Testis (tissue), 5 donors: ENCODE measurements around the gene MTFP1. TPM values are rescaled to one million over a fixed set of nuclear protein-coding genes. Genes with fewer than 3 reads are reported as not detected.

Experiments
- DNase-seq: peaks from one replicate; pipeline ENCODE4 v3.0.0-alpha.2; 2019
- H3K27ac ChIP-seq, 2 donors: fragments of 200-600 bp; sonication (generic); one replicate each; pipeline ENCODE4 v1.5.1; 2019
- H3K27me3 ChIP-seq: fragments of 200-600 bp; sonication (generic); one replicate; pipeline ENCODE4 v1.5.1; 2019
- H3K36me3 ChIP-seq: fragments of 200-600 bp; sonication (generic); one replicate; pipeline ENCODE4 v1.5.1; 2017; ENCODE audit warnings: low read depth; ENCODE audit errors: missing control alignments
- H3K4me1 ChIP-seq: fragments of 200-600 bp; sonication (generic); one replicate; pipeline ENCODE4 v1.5.1; 2019
- H3K4me3 ChIP-seq, 2 donors: fragments of 200-600 bp; sonication (generic); one replicate each; pipeline ENCODE4 v1.5.1; 2017 to 2019
- H3K9me3 ChIP-seq: fragments of 200-600 bp; sonication (generic); one replicate; pipeline ENCODE4 v1.5.1; 2017
- CTCF ChIP-seq, 3 experiments: fragments of 450-650 bp in 2 of 3; fragments of 200-600 bp in 1 of 3; sonication (generic) in 1 of 3; IDR thresholded peaks; one replicate each; pipeline ENCODE4 v1.5.1; 2016 to 2019; ENCODE audit warnings: antibody characterized with exemption in 3 of 3, mild to moderate bottlenecking in 2 of 3, moderate library complexity in 1 of 3
- POLR2A ChIP-seq: fragments of 450-650 bp; IDR thresholded peaks from one replicate; pipeline ENCODE4 v1.6.1; 2017; ENCODE audit warnings: antibody characterized with exemption, mild to moderate bottlenecking, moderate library complexity
- WGBS, 2 donors: methylation state at CpG; one replicate each; pipeline ENCODE4 v1.1.5; 2018; 5-methylcytosine and 5-hydroxymethylcytosine counted together
- intact Hi-C: fragments of 100-400 bp; cut with DNase I; formaldehyde crosslinking; loops from one replicate; pipeline ENCODE4 v1.15.1; 2023; ENCODE audit warnings: low total_unique reads
- long read RNA-seq, 2 donors: transcript quantifications; one replicate each; lab custom pipeline, GENCODE V29; 2026
- polyA plus RNA-seq: library from polyadenylated mRNA; stranded (reverse); fragments of 350-450 nt; fragmentation: Illumina TruSeq; extraction: RNeasy Lipid Tissue Mini Kit (QIAGEN cat#74804); gene quantifications from one replicate; pipeline ENCODE4 v1.2.3, GENCODE V29; 2014; ENCODE audit warnings: low read depth, low replicate concordance; ENCODE audit not compliant: insufficient read depth
- total RNA-seq, 2 donors: library from RNA; depleted of rRNA; stranded (reverse); fragments of >200 nt; gene quantifications; one replicate each; pipeline ENCODE4 v1.2.3, GENCODE V29; 2016

MTFP1 gene
- total RNA-seq (10 to 100 TPM in 1 of 2 donors, 1 to 10 TPM in 1; 9.3 to 13.2 TPM), polyA plus RNA-seq (5.7 TPM)
- long read RNA-seq, donor 1, transcript MTFP1-201 (4 exons, 1,370 nt), result major isoform, 5 of 8 reads
- long read RNA-seq, donor 1, partial matches to known transcripts, result 0 of 8 reads
- long read RNA-seq, donor 1, other reads (novel, unspliced or antisense), result 0 of 8 reads
- long read RNA-seq, donor 2, partial matches to known transcripts, result 0 of 7 reads
- long read RNA-seq, donor 2, other reads (novel, unspliced or antisense), result 0 of 7 reads

GRCh38 chr22:30425616-30426387, at the start of gene MTFP1:
Gene MTFP1, plus strand, starts transcription at chr22:30425768. Its CDS starts 112 bp downstream, at chr22:30425880.
- Histone ChIP-seq H3K36me3 (no peaks in the 10 kb centered on the region), H3K27ac (peak within 1 kb of the TSS; percentile 63 to 96), H3K4me3 (peak within 1 kb of the TSS; percentile 54 to 80), H3K9me3 (no peaks in the 10 kb centered on the region), H3K4me1 (peaks cover 45% of the 10 kb centered on the region), H3K27me3 (no peaks in the 10 kb centered on the region)
- WGBS, 2 donors, result 2% methylated on average over 36 to 43 of the region's 61 CpGs
- TF ChIP-seq POLR2A (no peak), CTCF (IDR thresholded peaks at IDR 0.05) (peak in 1 of 3 experiments; percentile 11)
- peak; percentile 79 for DNase-seq
- intact Hi-C loops, result no loop called here

GRCh38 chr22:30380011-30380410, 45.6 kb upstream of the MTFP1 start:
- Histone ChIP-seq H3K4me1 (no peaks in the 10 kb centered on the region), H3K27me3 (no peaks in the 10 kb centered on the region), H3K27ac (no peak overlapping the region), H3K4me3 (no peak overlapping the region), H3K36me3 (no peaks in the 10 kb centered on the region), H3K9me3 (no peaks in the 10 kb centered on the region)
- DNase-seq, result no peak
- 94 to 99% methylated on average over 13 to 19 of the region's 20 CpGs for whole genome bisulfite sequencing, 2 donors
- intact Hi-C loops, result no loop called here
- TF ChIP-seq CTCF (IDR thresholded peaks at IDR 0.05) (no peak), POLR2A (no peak)

GRCh38 chr22:30381264-30381663, 44.3 kb upstream of the MTFP1 start:
- TF ChIP-seq CTCF (IDR thresholded peaks at IDR 0.05), result no peak
- TF ChIP-seq POLR2A, result no peak
- Histone ChIP-seq H3K4me3 (no peak overlapping the region), H3K9me3 (no peaks in the 10 kb centered on the region), H3K36me3 (no peaks in the 10 kb centered on the region), H3K27ac (no peak overlapping the region), H3K4me1 (peaks cover 1% of the 10 kb centered on the region), H3K27me3 (no peaks in the 10 kb centered on the region)
- no peak for DNase-seq
- WGBS, 2 donors, result 86 to 87% methylated on average over 12 of the region's 12 CpGs
- intact Hi-C loops, result no loop called here

GRCh38 chr22:30382340-30382739, 43.2 kb upstream of the MTFP1 start:
- no peak for DNase-seq
- Histone ChIP-seq H3K27me3 (no peaks in the 10 kb centered on the region), H3K4me1 (peaks cover 7% of the 10 kb centered on the region), H3K9me3 (no peaks in the 10 kb centered on the region), H3K4me3 (no peak overlapping the region), H3K36me3 (no peaks in the 10 kb centered on the region), H3K27ac (no peak overlapping the region)
- 91 to 95% methylated on average over 5 of the region's 5 CpGs for WGBS, 2 donors
- TF ChIP-seq CTCF (IDR thresholded peaks at IDR 0.05) (no peak), POLR2A (no peak)
- intact Hi-C loops, result no loop called here
